GM04504 (cell line): ENCODE results near the gene BOD1L2.
A peak's percentile ranks its signal among the peaks of the same experiment; 100 is the strongest.

Experiments used
- DNase-seq: peaks from one replicate; pipeline ENCODE4 v3.0.0-alpha.2; 2012; ENCODE audit warnings: low read depth

BOD1L2 gene

DNA sequence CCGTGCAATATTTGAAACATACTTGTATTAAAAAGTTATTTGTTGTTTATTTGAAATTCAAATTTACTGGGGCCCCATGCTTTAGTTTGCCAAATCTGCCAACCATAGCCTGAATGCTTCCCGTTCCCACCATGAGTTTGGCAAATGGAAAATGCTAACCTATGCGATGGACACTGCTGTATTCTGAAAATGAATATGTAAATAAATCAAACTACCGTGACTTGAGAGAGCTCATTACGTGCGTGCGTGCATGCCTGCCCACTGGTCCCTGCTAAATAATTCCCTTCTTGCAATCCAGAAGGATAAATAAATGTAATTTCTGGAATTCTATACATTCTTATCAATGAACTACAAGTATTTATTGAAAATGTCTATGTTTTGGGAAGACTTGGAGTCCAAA lies 3.2 kb downstream of the BOD1L2 start:
- DNase-seq = no peak

DNA sequence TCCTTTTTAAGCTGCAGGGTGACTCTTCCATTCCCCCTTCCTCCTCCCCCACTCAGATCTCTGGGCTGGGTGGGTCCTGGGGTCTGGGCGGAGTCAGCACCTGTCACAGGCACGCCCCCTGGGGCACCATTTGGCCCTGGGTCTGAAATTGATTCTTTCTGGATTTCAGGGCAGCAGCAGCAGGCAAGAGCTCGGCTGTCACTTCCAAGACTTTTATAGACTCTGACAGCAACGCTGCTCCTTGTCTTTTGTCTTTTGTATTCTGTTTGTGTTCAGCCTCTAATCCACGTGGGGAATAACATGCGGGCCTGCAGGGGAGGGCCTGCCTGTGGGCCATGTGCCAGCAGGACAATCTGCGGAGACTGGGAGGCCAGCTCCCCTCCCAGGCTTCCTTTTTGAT lies 3.9 kb downstream of the BOD1L2 start:
- no peak for DNase-seq

DNA sequence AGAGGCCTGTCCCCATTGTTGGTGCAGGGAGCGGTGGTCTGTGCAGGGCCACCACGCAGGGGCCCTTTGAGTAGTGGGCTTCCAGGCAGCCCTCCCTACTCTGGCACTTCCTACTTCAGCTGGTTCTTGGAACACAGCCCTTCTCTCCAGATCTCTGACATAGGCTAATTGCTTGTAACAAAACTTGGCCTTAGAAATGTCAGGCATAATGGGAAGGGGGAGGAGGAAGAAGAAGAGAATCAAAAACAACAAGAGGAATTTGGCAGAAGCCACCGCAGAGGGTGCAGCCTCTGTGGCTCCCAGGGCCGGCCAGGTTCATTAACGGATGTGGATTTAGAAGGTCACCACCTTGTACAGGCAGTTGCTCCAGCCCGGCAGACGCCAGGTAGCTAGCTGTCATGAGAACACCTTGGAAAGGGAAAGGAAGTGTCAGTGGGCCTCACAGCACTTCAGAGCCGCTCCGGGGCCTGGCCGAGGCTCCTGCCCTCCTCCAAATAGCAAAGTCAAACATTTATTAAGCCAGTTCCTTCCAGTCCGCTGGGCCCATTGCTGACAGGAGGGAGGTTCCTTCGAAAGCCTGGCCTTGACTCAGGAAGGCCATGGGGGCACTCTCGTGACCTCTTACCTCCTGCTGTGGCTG lies 7.4 kb downstream of the BOD1L2 start:
- no peak for DNase-seq

DNA sequence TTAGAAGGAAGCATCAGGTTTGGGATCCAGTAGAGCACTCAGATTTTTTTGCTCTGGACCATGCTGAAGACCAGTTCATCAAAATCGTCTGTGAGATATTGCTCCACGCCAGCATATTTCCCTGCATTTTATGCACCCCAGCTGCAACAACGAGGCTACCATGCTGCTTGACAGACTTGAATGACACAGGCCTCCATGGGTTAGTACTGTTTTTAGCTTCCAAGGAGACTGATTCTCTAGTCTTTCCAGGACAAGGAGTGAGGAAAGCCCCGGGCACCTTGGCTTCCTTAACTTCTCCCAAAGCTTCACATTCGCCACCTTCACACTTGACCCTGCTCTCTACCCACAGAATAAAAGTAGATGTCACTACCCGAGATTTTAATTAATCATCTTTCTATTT lies 17.5 kb downstream of the BOD1L2 start:
- DNase-seq = no peak

DNA sequence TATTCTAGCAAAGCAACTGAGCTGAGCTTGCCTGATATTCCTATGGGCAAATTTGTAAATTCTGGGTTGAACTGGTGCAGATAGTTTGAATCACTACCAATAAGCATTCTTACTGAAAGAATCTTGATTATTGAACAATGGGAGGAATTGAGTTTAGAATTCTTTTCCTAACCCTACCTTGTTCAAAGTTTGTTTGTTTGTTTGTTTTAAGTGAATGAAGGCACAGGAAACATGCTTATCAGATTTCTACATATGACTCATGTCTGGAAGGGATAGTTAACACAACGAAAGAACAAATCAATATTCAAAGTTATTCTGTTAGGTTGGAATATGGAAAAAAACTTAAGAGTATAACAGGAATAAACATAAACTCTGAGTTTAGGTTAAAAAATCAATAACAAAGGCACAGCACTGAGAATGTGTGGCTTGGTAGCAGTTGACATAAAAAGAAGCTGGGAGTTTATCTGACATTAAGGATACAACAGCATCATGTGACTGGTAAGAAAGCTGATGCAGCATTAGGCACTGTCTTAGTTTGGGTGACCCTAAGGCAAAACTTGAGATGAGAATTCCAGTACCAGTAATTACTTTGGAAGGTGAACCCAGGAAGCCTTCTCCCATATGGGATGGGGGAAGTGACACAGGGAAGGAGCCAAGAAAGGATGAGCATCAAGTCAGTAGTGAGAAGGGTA lies 20.9 kb downstream of the BOD1L2 start:
- no peak for DNase-seq

DNA sequence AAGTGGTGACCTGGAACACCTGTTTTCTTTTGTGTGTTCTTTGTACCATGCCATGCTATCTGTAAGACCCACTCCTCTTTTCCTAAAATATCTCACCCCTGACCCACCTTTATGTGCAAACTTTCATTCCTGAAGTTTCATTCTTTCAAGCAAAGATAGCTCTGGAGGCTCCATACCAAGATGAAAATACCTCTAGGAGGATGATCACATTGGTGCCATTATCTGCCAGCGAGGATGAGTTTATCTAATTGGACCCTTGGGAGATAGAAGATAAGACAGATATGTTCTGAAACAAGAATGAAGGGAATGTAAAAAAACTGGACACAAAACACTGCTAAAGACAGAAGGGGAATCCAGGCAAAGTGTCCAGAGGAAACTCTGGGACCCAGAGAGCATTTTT lies 24.1 kb downstream of the BOD1L2 start:
- DNase-seq = no peak

DNA sequence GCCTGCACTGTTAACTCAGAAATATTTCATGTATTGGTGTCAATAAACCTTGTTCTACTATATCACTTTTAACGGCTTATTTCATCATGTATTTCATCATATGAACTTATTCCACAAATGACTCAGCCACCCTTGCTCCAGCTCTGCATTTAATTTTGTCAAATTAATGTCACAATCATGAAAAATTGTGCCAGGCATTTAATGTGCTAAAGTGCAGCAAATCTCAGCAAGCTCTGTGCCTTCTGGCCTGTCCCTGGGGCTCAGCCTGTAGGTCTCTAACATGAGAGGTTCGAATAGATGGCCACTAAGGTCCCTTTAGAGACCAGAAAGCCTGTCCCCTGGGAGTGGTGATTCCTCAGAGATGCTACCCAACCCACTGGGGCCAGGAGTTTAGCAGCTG lies 28.6 kb downstream of the BOD1L2 start:
- DNase-seq = peak; percentile 6

DNA sequence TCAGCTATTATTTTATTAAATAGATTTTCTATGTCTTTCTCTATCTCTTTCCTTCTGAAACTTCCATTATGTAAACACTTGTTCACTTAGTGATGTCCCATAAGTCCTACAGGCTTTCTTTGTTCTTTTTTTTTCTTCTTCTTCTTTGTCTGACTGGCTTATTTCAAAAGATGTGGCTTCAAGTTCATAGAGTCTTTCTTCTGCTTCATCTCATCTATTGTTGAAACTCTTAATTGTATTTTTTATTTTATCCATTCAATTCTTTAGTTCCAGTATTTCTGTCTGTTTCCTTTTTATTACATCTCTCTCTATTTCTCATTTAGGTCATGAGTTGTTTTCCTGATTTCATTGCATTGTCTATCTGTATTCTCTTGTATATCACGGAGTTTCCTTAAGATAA lies 38.5 kb downstream of the BOD1L2 start:
- DNase-seq = no peak

DNA sequence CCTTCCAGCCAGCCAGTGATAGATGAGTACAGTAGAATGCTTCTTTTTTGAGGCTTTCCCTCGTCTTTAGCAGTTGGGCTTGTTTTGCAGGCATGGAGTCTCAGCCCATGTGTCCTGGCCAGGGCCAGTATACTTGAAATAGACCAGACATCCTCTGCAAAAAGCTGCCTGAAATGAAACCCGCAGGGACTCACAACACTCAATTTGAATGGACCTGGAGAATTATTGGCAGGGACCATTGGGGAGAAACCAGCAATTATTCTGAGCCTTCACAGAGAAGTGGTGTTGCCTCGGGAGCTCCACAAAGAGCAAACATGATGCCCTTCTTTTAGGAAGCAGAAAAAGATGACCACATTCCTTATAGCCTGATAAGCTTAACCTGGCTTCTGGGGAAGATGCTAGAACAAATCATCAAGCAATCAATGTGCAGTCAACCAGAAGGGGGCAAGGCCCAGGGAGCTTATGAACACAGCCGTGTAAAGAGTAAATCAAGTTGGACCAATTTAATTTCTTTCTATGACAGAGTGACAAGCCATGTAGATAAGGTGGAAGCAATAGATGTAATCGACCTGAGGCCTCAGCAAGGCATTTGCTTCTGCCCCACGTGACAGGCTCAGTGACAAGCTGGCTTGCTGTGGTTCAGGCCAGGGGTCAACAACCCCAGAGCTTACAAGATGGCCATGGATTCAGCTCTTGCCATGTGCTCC lies 42.1 kb downstream of the BOD1L2 start:
- DNase-seq = no peak

DNA sequence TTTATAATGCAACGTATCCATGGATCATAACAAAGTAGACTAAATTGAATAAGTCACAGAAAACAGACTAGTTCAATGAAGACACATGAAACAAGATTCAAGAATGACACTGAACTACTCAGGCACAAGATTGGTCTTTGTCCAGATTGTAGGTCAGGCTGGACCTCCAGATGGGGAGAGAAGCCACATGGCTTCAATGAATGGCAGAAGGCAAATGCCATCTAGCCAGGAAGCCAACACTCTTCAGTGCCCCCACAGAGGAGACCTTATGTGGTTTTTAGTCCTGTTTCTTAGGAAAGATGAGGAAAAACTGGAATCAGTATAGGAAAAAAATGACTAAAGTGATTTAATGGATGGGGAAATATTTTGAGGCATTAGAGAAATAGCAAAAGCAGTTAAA lies 43.1 kb downstream of the BOD1L2 start:
- DNase-seq = no peak

DNA sequence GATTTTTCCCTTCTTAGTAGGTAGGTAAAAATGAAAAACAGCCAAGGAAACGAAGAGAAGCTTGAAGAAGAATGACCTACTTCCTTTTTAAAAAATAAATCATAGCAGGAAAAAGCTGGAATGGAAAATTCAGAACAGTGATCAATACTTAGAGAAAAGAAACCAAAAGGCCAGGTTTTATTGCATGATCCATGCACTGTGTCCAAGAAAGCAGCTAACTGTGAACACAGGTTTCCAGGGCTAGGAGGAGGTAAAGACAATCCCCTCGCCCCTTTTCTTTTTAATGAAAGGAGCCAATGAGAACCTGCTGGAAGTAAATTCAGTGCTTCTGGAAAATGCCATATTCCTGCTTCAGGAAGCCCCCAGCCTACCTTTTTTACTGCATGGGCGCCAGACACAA lies 47.2 kb downstream of the BOD1L2 start:
- DNase-seq = no peak

DNA sequence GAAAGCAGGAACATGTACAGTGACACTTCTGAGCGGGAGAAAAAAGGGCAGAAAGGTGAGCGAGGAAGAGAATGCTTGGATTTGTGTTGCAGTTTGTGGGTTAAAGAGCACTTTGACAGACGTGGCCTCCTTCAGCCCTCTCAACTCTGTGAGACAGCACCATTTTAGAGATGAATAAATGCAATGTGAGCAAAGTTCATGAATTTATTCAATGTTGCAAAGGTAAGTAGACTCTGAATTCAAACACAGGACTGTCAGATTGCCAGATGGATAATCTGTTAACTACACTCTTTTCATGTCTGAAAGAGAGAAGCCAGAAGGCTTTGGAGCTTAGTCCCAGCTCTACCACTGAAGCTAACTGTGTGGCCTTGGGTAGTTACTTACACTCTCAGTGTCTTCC lies 47.7 kb downstream of the BOD1L2 start:
- no peak for DNase-seq

DNA sequence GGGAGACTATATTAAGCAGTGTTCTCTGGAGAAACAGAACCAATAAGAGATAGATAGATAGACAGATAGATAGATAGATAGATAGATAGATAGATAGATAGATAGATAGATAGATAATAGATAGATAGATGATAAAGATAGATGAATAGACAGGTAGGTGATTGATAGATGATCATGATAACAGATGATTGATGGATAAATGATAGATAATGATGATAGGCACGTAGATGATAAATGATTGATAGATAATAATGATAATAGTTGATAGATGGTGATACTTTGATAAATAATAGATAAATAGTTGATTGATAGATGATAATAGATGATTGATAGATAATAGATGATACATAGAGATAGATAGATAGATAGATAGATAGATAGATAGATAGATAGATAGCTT lies 48.5 kb downstream of the BOD1L2 start:
- DNase-seq = no peak

DNA sequence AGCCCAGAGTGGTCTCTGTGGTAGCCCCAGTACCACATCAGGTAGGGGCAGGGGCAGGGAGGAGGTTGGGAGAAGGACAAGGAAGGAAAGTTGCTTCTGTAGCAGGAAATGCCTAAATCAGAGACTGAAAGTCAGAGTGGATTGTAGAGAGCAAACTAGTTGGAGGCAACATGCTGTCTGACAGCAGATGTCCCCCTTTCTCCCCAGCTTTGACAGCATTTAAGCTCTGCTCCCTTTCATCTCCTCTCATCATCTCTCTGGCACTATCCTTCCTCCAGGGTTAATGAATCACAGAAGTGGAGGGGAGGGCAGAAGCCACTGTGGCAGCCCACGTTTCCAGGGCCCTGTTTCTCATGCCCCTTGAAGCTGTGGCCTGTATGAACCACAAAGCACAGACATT lies 50.4 kb downstream of the BOD1L2 start:
- no peak for DNase-seq

DNA sequence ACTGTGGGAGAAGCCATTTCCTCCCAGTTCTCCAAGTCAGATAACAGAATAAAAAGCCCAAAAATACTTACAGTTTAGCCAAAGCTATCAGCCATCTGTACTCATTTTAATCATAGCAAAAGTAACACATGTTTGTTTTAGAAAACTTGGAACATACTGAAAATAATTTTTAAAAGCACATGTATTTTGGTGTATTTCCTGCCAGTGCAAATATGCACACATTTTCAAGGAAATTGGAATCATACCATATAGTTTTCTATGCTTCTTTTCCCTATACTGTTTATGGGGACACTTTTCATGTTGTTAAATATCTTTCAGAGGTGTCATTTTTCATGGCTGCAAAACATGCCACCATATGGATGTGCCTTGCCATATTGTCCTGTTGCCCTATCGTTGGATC lies 51.2 kb downstream of the BOD1L2 start:
- DNase-seq = no peak
